Gastrocnemius medialis (tissue), 4 donors: ENCODE data around the gene IPO5. TPM values are rescaled to one million over a fixed set of nuclear protein-coding genes. Genes with fewer than 3 reads are reported as not detected.

Source experiments
- ATAC-seq, 2 donors: fragments of 150-250 bp; one replicate each; pipeline ENCODE4 v1.9.1; 2016
- DNase-seq, 2 donors: peaks; one replicate each; pipeline ENCODE4 v3.0.0-alpha.2; 2019
- H3K27ac ChIP-seq, 4 donors: fragments of 200-600 bp; sonication (generic); 1 replicate in 1 of 4; 2 replicates in 3 of 4; pipeline ENCODE4 v1.5.1; 2016 to 2018; ENCODE audit warnings: mild to moderate bottlenecking in 2 of 4, moderate library complexity in 1 of 4
- H3K27me3 ChIP-seq, 3 donors: fragments of 200-600 bp; sonication (generic) in 2 of 3; 1 replicate in 1 of 3; 2 replicates in 2 of 3; pipeline versions ENCODE4 v1.5.1 to v1.6.0; 2016 to 2019; ENCODE audit warnings: mild to moderate bottlenecking in 1 of 3, moderate library complexity in 1 of 3
- H3K36me3 ChIP-seq, 2 donors: fragments of 200-600 bp; sonication (generic) in 1 of 2; one replicate each; pipeline ENCODE4 v1.5.1; 2017 to 2018
- H3K4me1 ChIP-seq, 2 donors: fragments of 200-600 bp; sonication (generic) in 1 of 2; one replicate each; pipeline ENCODE4 v1.5.1; 2016 to 2017; ENCODE audit warnings: mild to moderate bottlenecking in 2 of 2
- H3K4me3 ChIP-seq, 4 donors: fragments of 200-600 bp; sonication (generic) in 3 of 4; 1 replicate in 1 of 4; 2 replicates in 3 of 4; pipeline ENCODE4 v1.5.1; 2016 to 2019; ENCODE audit warnings: mild to moderate bottlenecking in 2 of 4
- H3K9me3 ChIP-seq, 3 donors: fragments of 200-600 bp; sonication (generic) in 2 of 3; 1 replicate in 1 of 3; 2 replicates in 2 of 3; pipeline ENCODE4 v1.5.1; 2016 to 2019
- CTCF ChIP-seq, 5 experiments: fragments of 450-650 bp in 3 of 5; fragments of 200-600 bp in 2 of 5; sonication (generic) in 2 of 5; IDR thresholded peaks in 4 of 5; conservative IDR thresholded peaks in 1 of 5; 1 replicate in 4 of 5; 2 replicates in 1 of 5; pipeline ENCODE4 v1.5.1; 2016 to 2019; ENCODE audit warnings: antibody characterized with exemption in 5 of 5, mild to moderate bottlenecking in 3 of 5, moderate library complexity in 3 of 5
- POLR2A ChIP-seq, 2 donors: fragments of 450-650 bp; IDR thresholded peaks; one replicate each; pipeline ENCODE4 v1.6.1; 2017; ENCODE audit warnings: antibody characterized with exemption in 2 of 2, mild to moderate bottlenecking in 2 of 2, moderate library complexity in 2 of 2
- in situ Hi-C, 4 donors: fragments of 200-750 bp; cut with MboI; loops; one replicate each; pipeline versions ENCODE4 v1.15.0 to v1.8.0; 2017; ENCODE audit warnings: low sequenced_read_pairs in 4 of 4
- intact Hi-C: fragments of 100-400 bp; cut with DNase I; formaldehyde crosslinking; loops from one replicate; pipeline ENCODE4 v1.15.1; 2023; ENCODE audit warnings: low total_unique reads
- total RNA-seq, 4 donors: library from RNA; depleted of rRNA; stranded (reverse); fragments of >200 nt; gene quantifications; one replicate each; pipeline versions ENCODE4 v1.1.0 to v1.2.3, GENCODE V29; 2016

IPO5 gene
- total RNA-seq, 4 donors from 2014 or later, result 157 to 184 (median 177) TPM

- Histone ChIP-seq H3K36me3 (peaks cover 0 to 95% of the 10 kb centered on the region in 2 donors), H3K9me3 (no peaks in the 10 kb centered on the region), H3K27ac (no peak overlapping the region), H3K27me3 (no peaks in the 10 kb centered on the region), H3K4me1 (no peaks in the 10 kb centered on the region), H3K4me3 (no peak overlapping the region)
- DNase-seq (no peak), ATAC-seq (no peak)
- in situ Hi-C loops (no loop called here), intact Hi-C loops (no loop called here)
- TF ChIP-seq CTCF (IDR thresholded peaks at IDR 0.05 in 4 of 5, conservative IDR thresholded peaks at IDR 0.05 in 1 of 5) (no peak), POLR2A (IDR thresholded peaks at IDR 0.05) (no peak)
These were observed 61.3 kb downstream of the IPO5 start for GRCh38 chr13:98014766-98015165.

GRCh38 chr13:98018293-98018692, 64.8 kb downstream of the IPO5 start:
- in situ Hi-C loops (no loop called here), intact Hi-C loops (no loop called here)

GRCh38 chr13:98019186-98019585, 65.7 kb downstream of the IPO5 start:
- no peak for TF ChIP-seq POLR2A (IDR thresholded peaks at IDR 0.05)
- no peak for TF ChIP-seq CTCF (IDR thresholded peaks at IDR 0.05 in 4 of 5, conservative IDR thresholded peaks at IDR 0.05 in 1 of 5)
- H3K36me3 ChIP-seq, result peaks cover 0 to 87% of the 10 kb centered on the region in 2 donors
- intact Hi-C loops, result no loop called here

More at GRCh38 chr13:98018293-98018692, 64.8 kb downstream of the IPO5 start:
- TF ChIP-seq CTCF (IDR thresholded peaks at IDR 0.05 in 4 of 5, conservative IDR thresholded peaks at IDR 0.05 in 1 of 5) (no peak), POLR2A (IDR thresholded peaks at IDR 0.05) (no peak)
- ATAC-seq (no peak), DNase-seq (no peak)
- H3K27me3 ChIP-seq, result no peaks in the 10 kb centered on the region
- H3K4me3 ChIP-seq, result no peak overlapping the region
- no peak overlapping the region for H3K27ac ChIP-seq
- H3K4me1 ChIP-seq, result no peaks in the 10 kb centered on the region
- H3K9me3 ChIP-seq, result no peaks in the 10 kb centered on the region
- peaks cover 0 to 94% of the 10 kb centered on the region in 2 donors for H3K36me3 ChIP-seq

GRCh38 chr13:98020271-98020670, 66.8 kb downstream of the IPO5 start:
- H3K27ac ChIP-seq, result no peak overlapping the region
- H3K4me3 ChIP-seq, result no peak overlapping the region
- H3K9me3 ChIP-seq, result no peaks in the 10 kb centered on the region
- TF ChIP-seq POLR2A (IDR thresholded peaks at IDR 0.05) (no peak), CTCF (IDR thresholded peaks at IDR 0.05 in 4 of 5, conservative IDR thresholded peaks at IDR 0.05 in 1 of 5) (no peak)
- DNase-seq (no peak), ATAC-seq (no peak)
- intact Hi-C loops, result no loop called here
- H3K4me1 ChIP-seq, result no peaks in the 10 kb centered on the region
- no peaks in the 10 kb centered on the region for H3K27me3 ChIP-seq
- in situ Hi-C loops, result no loop called here
- peaks cover 0 to 76% of the 10 kb centered on the region in 2 donors for H3K36me3 ChIP-seq

More at GRCh38 chr13:98019186-98019585, 65.7 kb downstream of the IPO5 start:
- no peaks in the 10 kb centered on the region for H3K9me3 ChIP-seq
- no peak overlapping the region for H3K27ac ChIP-seq
- DNase-seq (no peak), ATAC-seq (no peak)
- no peaks in the 10 kb centered on the region for H3K4me1 ChIP-seq
- no peaks in the 10 kb centered on the region for H3K27me3 ChIP-seq
- in situ Hi-C loops, result no loop called here
- H3K4me3 ChIP-seq, result no peak overlapping the region

DNA sequence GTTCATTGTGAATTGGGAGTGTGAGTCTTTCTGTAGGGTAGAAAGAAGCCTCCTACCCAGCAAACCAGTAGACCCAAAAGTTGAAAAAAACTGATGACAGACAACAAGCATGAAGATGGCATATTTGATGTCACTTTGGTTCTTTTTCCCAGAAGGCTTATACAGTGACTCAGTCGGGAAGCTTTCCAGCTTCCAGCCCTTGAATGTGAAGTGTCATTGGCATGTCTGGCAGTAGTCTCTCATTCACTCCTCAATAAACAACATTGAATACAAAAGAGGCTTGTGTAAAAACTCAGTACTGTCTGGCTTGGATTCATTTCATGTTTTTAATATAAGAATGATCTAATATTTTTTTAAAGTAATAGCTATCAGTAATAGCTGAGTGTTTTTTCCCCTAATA, 68.7 kb downstream of the IPO5 start:
- Histone ChIP-seq H3K4me1 (no peaks in the 10 kb centered on the region), H3K27me3 (no peaks in the 10 kb centered on the region), H3K4me3 (no peak overlapping the region), H3K36me3 (peaks cover 0 to 60% of the 10 kb centered on the region in 2 donors), H3K9me3 (no peaks in the 10 kb centered on the region), H3K27ac (no peak overlapping the region)
- ATAC-seq, result no peak
- intact Hi-C loops (no loop called here), in situ Hi-C loops (no loop called here)
- TF ChIP-seq POLR2A (IDR thresholded peaks at IDR 0.05) (no peak), CTCF (IDR thresholded peaks at IDR 0.05 in 4 of 5, conservative IDR thresholded peaks at IDR 0.05 in 1 of 5) (no peak)
- no peak for DNase-seq
